ENCODE measurements around the gene SLC6A13. TPM values are rescaled to one million over a fixed set of nuclear protein-coding genes. Genes with fewer than 3 reads are reported as not detected.

The SLC6A13 gene
- total and polyA plus RNA-seq, 10 of the 15 experiments (the other 5 are each of a cell fraction or from before 2014, with no cell fraction given) = 0.18 to 1.2 (median 0.20) TPM; not detected in 3

DNA sequence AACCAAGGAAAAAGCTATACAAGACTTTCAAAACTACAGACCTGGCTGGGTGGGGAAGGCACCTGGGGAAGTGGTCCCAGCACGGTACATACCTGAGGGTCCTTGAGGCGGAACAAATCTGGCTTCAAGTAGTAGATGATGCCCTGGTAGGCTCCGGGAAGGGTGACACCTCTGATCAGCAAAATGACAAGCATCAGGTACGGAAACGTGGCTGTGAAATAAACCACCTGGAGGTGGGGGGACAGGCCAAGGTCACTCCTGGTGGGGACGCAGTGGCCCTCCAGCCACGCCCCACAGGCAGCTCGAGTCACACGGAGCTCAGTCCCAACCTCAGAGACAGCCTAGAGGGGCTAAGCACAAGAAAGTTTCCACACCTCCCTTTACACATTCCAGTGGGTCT is 63.9 kb downstream of the SLC6A13 start:
- no TSS peak for BruUV-seq (replicated peaks)
- SMC1A ChIA-PET (ENCODE audit: uncharacterized antibody, unreplicated experiment) = no interaction called here
- Histone ChIP-seq H4K20me1 (ENCODE audit: control insufficient read depth, insufficient read depth) (no peaks in the 10 kb centered on the region), H3K27ac (ENCODE audit: control insufficient read depth, insufficient read depth) (no peak overlapping the region), H3K79me2 (ENCODE audit: control insufficient read depth, insufficient read depth, low read length) (no peaks in the 10 kb centered on the region), H3K36me3 (ENCODE audit: control insufficient read depth in 2 of 2, insufficient read depth in 2 of 2, low read length in 1 of 2) (no peaks in the 10 kb centered on the region), H3K4me2 (ENCODE audit: control insufficient read depth, insufficient read depth) (no peak overlapping the region), H2AFZ (ENCODE audit: control insufficient read depth, low read depth, low read length) (no peak overlapping the region), H3K9ac (ENCODE audit: control insufficient read depth, insufficient read depth, low read length) (no peak overlapping the region), H3K27me3 (replicated peaks in 1 of 2; ENCODE audit: control insufficient read depth in 2 of 2, insufficient read depth in 2 of 2, low read length in 1 of 2) (peaks cover 0 to 4% of the 10 kb centered on the region in 2 experiments; a peak in 2 of 4 replicates), H3K9me3 (replicated peaks; ENCODE audit: control insufficient read depth, insufficient read depth, low read length) (no peaks in the 10 kb centered on the region), H3K4me3 (no peak overlapping the region), H3K4me1 (ENCODE audit: control insufficient read depth, insufficient read depth, low read length) (no peaks in the 10 kb centered on the region)
- WGBS (ENCODE audit: insufficient coverage, insufficient replicate concordance, low lambda C conversion rate, missing lambda C conversion rate) = 34% methylated on average over 9 of the region's 9 CpGs
- intact Hi-C loops (cut with micrococcal nuclease; ENCODE audit: unreplicated experiment) (no loop called here), in situ Hi-C loops (cut with MboI) (no loop called here)
- no peak for DNase-seq (ENCODE audit: low read depth, low spot score)
- TF ChIP-seq ASH2L (IDR thresholded peaks at IDR 0.05; ENCODE audit: borderline replicate concordance, low read depth) (no peak), MTA3 (IDR thresholded peaks at IDR 0.05; ENCODE audit: borderline replicate concordance, low read length) (no peak), CREB1 (IDR thresholded peaks at IDR 0.05; ENCODE audit: low read depth) (no peak), RCOR1 (conservative IDR thresholded peaks at IDR 0.05; ENCODE audit: low read depth, low read length) (no peak)
- TF ChIP-seq, protein P1, sequence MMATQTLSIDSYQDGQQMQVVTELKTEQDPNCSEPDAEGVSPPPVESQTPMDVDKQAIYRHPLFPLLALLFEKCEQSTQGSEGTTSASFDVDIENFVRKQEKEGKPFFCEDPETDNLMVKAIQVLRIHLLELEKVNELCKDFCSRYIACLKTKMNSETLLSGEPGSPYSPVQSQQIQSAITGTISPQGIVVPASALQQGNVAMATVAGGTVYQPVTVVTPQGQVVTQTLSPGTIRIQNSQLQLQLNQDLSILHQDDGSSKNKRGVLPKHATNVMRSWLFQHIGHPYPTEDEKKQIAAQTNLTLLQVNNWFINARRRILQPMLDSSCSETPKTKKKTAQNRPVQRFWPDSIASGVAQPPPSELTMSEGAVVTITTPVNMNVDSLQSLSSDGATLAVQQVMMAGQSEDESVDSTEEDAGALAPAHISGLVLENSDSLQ (IDR thresholded peaks at IDR 0.05) = no peak
- TF ChIP-seq, protein P2, sequence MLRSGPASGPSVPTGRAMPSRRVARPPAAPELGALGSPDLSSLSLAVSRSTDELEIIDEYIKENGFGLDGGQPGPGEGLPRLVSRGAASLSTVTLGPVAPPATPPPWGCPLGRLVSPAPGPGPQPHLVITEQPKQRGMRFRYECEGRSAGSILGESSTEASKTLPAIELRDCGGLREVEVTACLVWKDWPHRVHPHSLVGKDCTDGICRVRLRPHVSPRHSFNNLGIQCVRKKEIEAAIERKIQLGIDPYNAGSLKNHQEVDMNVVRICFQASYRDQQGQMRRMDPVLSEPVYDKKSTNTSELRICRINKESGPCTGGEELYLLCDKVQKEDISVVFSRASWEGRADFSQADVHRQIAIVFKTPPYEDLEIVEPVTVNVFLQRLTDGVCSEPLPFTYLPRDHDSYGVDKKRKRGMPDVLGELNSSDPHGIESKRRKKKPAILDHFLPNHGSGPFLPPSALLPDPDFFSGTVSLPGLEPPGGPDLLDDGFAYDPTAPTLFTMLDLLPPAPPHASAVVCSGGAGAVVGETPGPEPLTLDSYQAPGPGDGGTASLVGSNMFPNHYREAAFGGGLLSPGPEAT (IDR thresholded peaks at IDR 0.05; ENCODE audit: low read depth) = no peak
- no peak for ATAC-seq
- CTCF ChIA-PET = no interaction called here
- RAD21 ChIA-PET (ENCODE audit: unreplicated experiment) = no interaction called here
- POLR2A ChIA-PET = no interaction called here
- FAIRE-seq = no peak
